ENCODE measurements around the gene ZNF563.
"Not testable (repeated sequence)": the region's sequence is repeated elsewhere in the genome, so short reads cannot be mapped to it uniquely, and the experiment has no call there.

The ZNF563 gene

GRCh38 chr19:12364391-12365235 is 31.2 kb upstream of the ZNF563 start:
- TF ChIP-seq, protein P1, sequence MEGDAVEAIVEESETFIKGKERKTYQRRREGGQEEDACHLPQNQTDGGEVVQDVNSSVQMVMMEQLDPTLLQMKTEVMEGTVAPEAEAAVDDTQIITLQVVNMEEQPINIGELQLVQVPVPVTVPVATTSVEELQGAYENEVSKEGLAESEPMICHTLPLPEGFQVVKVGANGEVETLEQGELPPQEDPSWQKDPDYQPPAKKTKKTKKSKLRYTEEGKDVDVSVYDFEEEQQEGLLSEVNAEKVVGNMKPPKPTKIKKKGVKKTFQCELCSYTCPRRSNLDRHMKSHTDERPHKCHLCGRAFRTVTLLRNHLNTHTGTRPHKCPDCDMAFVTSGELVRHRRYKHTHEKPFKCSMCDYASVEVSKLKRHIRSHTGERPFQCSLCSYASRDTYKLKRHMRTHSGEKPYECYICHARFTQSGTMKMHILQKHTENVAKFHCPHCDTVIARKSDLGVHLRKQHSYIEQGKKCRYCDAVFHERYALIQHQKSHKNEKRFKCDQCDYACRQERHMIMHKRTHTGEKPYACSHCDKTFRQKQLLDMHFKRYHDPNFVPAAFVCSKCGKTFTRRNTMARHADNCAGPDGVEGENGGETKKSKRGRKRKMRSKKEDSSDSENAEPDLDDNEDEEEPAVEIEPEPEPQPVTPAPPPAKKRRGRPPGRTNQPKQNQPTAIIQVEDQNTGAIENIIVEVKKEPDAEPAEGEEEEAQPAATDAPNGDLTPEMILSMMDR (conservative IDR thresholded peaks at IDR 0.05; ENCODE audit: control insufficient read depth, insufficient read depth, low read depth, low read length): no peak
- peak overlapping the region; percentile 73 for H3K4me3 ChIP-seq (ENCODE audit: control insufficient read depth, low read depth, low read length)
- peak; percentile 7 for DNase-seq (ENCODE audit: low read depth)

GRCh38 chr19:12362236-12362635 is 28.8 kb upstream of the ZNF563 start:
- DNase-seq (ENCODE audit: low read depth); H3K4me3 ChIP-seq (ENCODE audit: control insufficient read depth, low read depth, low read length): not testable (repeated sequence)

- no peak overlapping the region for H3K4me3 ChIP-seq (ENCODE audit: control insufficient read depth, low read depth, low read length)
- no peak for DNase-seq (ENCODE audit: low read depth)
- TF ChIP-seq, protein P1 (conservative IDR thresholded peaks at IDR 0.05; ENCODE audit: control insufficient read depth, insufficient read depth, low read depth, low read length): no peak
These were observed 19.9 kb upstream of the ZNF563 start for GRCh38 chr19:12353375-12353774.

- no peak overlapping the region for H3K4me3 ChIP-seq (ENCODE audit: control insufficient read depth, low read depth, low read length)
- TF ChIP-seq, protein P1 (conservative IDR thresholded peaks at IDR 0.05; ENCODE audit: control insufficient read depth, insufficient read depth, low read depth, low read length): no peak
- DNase-seq (ENCODE audit: low read depth): no peak
These were observed 17.4 kb upstream of the ZNF563 start for GRCh38 chr19:12350890-12351197.

- no peak overlapping the region for H3K4me3 ChIP-seq (ENCODE audit: control insufficient read depth, low read depth, low read length)
These were observed 16.9 kb upstream of the ZNF563 start for GRCh38 chr19:12350185-12350889.

GRCh38 chr19:12346896-12347295 is 13.5 kb upstream of the ZNF563 start:
- TF ChIP-seq, protein P1 (conservative IDR thresholded peaks at IDR 0.05; ENCODE audit: control insufficient read depth, insufficient read depth, low read depth, low read length): no peak
- DNase-seq (ENCODE audit: low read depth): no peak
- H3K4me3 ChIP-seq (ENCODE audit: control insufficient read depth, low read depth, low read length): no peak overlapping the region

More at GRCh38 chr19:12350185-12350889, 16.9 kb upstream of the ZNF563 start:
- TF ChIP-seq, protein P1 (conservative IDR thresholded peaks at IDR 0.05; ENCODE audit: control insufficient read depth, insufficient read depth, low read depth, low read length): no peak
- DNase-seq (ENCODE audit: low read depth): no peak

DNA sequence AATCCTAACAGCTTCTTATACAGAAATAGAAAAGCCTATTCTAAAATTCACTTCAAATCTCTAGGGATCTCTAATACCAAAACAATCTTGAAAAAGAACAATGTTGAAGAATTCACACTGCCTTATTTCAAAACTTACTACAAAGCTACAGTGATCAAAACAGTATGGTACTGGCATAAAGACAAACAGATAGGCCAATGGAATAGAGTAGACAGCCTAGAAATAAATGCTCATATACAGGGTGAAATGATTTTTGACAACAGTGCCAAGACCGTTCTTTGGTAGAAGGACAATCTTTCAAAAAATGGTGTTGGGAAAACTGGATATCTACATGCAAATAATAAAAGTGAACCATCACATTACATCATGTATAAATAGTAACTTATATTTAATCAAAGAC is 11.8 kb upstream of the ZNF563 start:
- TF ChIP-seq, protein P1 (conservative IDR thresholded peaks at IDR 0.05; ENCODE audit: control insufficient read depth, insufficient read depth, low read depth, low read length): no peak
- DNase-seq (ENCODE audit: low read depth): no peak
- H3K4me3 ChIP-seq (ENCODE audit: control insufficient read depth, low read depth, low read length): no peak overlapping the region
